ENCODE data around the gene ABI2.
"Not testable (repeated sequence)": the region's sequence is repeated elsewhere in the genome, so short reads cannot be mapped to it uniquely, and the experiment has no call there.

ABI2 gene

GRCh38 chr2:203427061-203427460 is 98.9 kb downstream of the ABI2 start:
- no peak for DNase-seq (ENCODE audit: low read depth in 2 of 2)

- DNase-seq (ENCODE audit: low read depth in 2 of 2), result not testable (repeated sequence)
Observed at GRCh38 chr2:203429643-203430042, 101.4 kb downstream of the ABI2 start.

DNA sequence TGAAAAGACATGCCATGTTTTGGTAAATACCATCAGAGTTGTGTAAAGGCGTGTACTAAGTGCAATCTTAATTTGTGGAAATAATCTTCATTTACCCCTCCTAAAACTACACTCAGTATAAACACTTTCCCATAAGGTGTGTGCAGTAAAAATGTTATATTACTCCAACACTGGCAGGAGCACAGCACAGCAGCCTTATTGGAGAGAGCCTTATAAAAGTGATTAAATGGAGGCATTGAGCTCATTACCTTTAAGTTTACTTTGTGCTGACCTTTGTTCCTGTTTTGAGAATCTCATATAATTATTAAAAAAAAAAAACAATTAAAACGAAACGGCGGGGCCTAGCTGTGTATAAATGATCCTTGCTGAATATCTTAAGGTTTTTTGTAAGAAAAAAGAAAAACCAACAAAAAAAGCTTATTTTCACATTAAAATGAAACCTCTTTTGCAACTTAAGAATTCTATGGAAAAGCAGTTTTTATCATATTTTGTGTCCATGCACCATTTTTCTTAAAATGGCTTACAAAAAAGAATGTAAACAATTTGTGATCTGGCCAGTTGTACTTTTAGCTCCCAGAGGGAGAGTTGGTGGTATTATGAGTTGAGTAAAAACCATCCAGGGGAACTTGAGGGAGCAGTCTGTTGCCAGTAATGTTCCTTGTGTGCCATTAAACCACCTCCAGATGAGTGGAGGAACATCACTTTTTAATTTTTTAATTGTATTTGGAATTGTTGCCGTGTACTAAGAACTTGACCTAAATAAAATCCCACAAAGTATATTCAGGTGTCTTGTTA is 103.4 kb downstream of the ABI2 start:
- no peak for DNase-seq (ENCODE audit: low read depth in 2 of 2)

DNA sequence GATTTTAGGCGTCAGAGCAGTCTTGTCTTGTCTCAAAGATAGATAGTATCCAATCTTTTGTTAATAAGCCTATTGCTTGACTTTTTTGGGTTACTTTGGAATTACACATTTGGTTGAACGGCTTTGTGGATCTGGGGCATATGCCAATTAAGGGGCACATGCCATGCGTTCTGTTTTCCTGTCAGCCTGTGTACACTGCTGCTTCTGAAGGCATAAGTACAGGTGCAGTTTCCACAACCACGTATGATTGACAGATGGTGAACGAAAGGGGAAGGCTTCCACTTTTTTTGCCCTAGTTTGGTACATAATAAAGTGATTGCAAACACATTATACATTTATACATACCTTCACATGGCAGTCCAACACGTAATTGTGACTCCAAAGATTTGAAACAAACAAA is 104.6 kb downstream of the ABI2 start:
- DNase-seq (ENCODE audit: low read depth in 2 of 2), result no peak

GRCh38 chr2:203436496-203436895 is 108.3 kb downstream of the ABI2 start:
- DNase-seq (ENCODE audit: low read depth in 2 of 2), result no peak

GRCh38 chr2:203437511-203437910 is 109.3 kb downstream of the ABI2 start:
- no peak for DNase-seq (ENCODE audit: low read depth in 2 of 2)

DNA sequence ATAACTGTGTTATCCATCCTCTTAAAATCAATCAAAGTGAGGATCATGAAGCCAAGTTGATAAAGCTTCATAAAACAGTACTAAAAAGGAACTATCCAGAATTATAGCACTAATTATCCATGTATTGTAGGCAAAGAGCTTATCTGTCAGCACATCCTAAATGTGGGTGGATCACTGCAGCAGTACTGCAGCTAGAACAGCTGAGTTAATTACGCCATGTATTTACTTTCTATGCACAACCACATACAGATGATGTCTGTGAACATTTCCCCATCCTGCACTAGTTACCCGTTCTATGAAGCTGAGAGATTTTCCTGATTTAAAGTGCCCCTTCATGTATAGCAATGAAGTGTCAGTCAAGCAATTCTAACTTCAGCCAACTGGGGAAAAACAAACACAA is 110.3 kb downstream of the ABI2 start:
- no peak for DNase-seq (ENCODE audit: low read depth in 2 of 2)

GRCh38 chr2:203440671-203441070 is 112.5 kb downstream of the ABI2 start:
- no peak for DNase-seq (ENCODE audit: low read depth in 2 of 2)

DNA sequence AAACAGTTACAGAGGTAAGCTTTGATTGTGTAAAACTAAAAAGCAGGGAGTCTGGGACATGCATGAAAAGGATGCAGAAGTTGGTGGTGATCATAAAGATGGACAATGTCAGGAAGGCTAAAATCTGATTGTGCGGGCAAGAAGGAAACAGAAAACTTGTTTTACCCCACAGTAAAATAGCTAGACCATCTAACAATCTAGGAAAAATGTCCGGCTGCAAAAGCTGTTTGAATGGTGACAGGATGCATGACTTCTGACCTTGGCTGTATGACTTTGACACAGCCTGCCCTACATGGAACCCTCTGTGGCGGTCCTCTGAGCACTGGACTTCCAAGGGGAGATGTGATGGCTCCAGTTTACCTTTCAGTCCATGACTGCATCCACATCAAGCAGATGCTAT is 113.3 kb downstream of the ABI2 start:
- no peak for DNase-seq (ENCODE audit: low read depth in 2 of 2)

GRCh38 chr2:203442463-203442862 is 114.3 kb downstream of the ABI2 start:
- DNase-seq (ENCODE audit: low read depth in 2 of 2), result no peak

DNA sequence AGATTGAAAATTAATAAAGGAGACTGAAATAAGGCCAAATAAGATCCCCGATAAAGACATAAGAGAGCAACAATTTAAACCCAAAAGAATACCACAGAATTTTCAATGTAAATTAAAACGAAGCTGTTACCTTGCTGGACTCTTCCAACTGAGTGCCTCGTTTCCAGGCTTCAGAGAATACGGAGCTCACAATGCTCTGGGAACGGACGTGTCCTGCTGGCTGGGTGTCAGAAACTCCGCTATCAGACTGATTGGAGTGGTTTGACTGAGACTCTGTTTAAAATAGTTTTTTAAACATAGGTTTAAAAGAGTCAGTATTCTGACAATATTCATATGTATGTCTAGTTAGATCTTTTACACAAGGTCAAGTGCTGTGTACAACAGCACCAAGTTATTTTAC is 116.5 kb downstream of the ABI2 start:
- no peak for DNase-seq (ENCODE audit: low read depth in 2 of 2)

- no peak for DNase-seq (ENCODE audit: low read depth in 2 of 2)
Observed at GRCh38 chr2:203446071-203446481, 117.9 kb downstream of the ABI2 start.

GRCh38 chr2:203446780-203447179 is 118.6 kb downstream of the ABI2 start:
- DNase-seq (ENCODE audit: low read depth in 2 of 2), result no peak

- DNase-seq (ENCODE audit: low read depth in 2 of 2), result no peak
Observed at GRCh38 chr2:203450561-203450960, 122.4 kb downstream of the ABI2 start.

DNA sequence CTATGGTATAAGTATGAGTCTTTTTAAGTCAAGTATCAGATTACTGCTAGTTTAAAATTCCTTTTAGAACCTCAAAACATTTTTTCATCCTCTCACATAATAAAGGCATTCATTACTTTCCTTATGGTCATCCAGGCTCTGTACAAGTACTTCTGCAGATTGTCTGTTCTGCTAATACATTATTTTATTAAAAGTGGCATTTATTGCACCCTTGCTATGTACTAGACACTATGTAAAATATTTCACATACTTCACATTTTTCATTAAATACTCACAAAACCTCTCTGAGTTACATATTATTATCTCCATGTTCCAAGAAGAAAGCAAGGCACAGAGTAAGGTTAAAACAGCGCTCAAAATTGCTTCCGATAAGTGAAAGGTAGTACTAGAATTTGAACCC is 122.8 kb downstream of the ABI2 start:
- DNase-seq (ENCODE audit: low read depth in 2 of 2), result no peak

DNA sequence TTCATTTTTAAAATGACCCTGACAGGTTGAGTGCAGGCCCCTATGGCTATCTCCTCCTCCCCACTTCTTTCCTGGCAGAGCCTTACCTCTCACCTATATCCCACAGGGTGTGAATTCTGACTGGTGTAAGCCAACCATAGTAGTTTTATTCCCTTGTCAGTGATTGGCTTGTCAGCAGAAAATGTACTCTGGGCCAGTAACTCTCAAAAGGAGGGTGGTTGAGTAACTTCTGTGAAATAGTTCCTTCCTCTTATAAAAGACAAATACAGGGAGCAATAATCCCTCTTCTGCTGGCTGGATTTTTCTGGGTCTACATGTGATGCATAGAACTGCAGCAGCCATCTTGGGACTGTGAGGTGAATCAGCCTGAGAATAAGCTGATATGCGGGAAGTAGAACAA is 123.5 kb downstream of the ABI2 start:
- DNase-seq (ENCODE audit: low read depth in 2 of 2), result no peak

DNA sequence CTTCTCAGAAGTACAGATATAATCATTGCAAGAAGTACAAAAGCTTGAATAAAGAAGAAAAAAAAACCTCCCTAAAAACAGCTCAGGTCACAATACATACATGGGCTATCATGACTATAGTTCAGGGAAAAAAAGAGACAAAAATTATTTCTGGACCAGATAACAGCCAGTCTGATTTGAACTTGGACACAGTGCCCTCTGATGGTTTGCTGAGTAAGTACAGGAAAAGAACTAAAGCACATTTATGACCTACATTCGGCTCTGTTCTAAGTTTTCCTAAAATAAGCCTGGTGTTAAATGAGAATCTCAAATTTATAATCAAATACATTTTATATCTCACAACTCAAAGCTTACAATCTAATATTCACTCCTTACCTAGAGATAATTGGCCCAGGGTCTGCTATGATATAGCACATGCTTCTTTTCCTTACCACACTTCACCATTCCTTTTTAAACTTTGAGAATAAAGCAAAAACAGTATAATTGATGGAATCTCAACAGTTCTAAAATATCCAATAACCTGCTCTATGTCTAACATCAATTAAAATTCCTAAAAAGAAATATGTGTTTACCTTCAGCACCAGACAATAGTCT is 125.8 kb downstream of the ABI2 start:
- no peak for DNase-seq (ENCODE audit: low read depth in 2 of 2)

- no peak for DNase-seq (ENCODE audit: low read depth in 2 of 2)
Observed at GRCh38 chr2:203455209-203455608, 127.0 kb downstream of the ABI2 start.

DNA sequence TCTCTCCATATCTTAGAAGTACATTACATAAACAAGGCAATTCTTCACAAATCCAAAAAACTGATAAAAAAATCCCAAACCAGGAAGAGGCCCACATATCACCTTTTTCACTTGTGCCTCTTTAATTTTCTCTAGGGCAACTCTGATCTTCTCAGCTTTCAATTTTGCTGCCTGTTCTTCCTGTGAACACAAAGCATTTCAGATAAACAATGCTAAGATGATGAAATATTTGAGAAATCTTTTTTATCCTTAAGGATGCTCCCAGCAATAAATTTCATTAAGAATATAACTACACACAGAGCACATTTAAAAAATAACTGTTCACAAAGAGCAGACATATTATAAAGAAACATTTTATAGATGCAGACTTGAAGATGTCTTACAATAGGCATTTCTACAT is 133.6 kb downstream of the ABI2 start:
- DNase-seq (ENCODE audit: low read depth in 2 of 2), result no peak

- DNase-seq (ENCODE audit: low read depth in 2 of 2), result no peak
Observed at GRCh38 chr2:203462308-203462707, 134.1 kb downstream of the ABI2 start.

DNA sequence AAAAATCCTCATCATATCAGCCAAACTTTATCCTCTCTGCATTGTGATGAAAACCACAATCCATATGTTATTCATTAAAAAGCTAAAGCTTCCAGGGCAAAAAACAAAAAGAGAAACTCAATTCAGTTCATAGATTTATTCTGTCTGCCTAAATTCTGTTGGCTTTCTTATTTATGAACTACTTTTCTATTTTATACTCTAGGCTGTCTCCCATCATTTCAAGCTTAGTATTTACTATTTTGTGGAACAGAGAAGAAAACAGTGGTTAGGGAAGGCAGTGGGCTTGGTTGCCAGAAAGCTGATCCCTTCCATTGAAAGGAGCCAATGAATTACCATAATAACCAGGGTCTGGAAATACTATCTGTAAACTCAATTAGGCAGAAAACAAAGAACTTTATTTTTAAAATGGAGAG is 135.1 kb downstream of the ABI2 start:
- DNase-seq (ENCODE audit: low read depth in 2 of 2), result no peak

- DNase-seq (ENCODE audit: low read depth in 2 of 2), result no peak
Observed at GRCh38 chr2:203469546-203469945, 141.4 kb downstream of the ABI2 start.

DNA sequence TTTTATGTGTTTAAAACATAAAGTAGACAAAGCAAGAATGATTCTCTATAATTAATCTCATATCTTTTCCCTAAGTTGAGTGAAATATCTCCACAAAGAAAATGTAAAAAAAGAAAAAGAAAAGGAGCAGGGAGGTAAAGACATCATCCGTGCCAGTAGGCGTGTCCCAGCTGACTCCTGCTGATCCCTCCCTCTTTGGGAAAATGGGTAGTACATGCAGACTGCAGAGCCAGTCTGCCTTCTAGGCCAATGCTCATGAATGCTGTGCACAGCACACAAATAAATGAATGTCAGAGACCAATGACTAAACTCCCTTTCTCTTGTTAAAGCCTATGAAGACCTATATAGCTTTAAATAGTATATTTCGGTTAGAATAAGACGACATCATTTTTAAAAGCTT is 142.2 kb downstream of the ABI2 start:
- DNase-seq (ENCODE audit: low read depth in 2 of 2), result no peak

DNA sequence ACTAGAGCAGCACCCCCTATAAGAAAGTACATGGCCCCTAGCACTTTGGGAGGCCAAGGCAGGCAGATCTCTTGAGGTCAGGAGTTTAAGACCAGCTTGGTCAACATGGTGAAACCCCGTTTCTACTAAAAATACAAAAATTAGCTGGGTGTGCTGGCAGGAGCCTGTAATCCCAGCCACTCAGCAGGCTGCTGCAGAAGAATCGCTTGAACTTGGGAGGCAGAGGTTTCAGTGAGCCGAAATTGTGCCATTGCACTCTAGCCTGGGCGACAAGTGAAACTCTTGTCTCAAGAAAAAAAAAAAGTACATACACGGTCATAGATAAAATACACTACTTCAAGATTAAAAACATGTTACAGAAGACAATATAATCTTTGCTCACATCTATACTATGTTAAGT is 143.1 kb downstream of the ABI2 start:
- DNase-seq (ENCODE audit: low read depth in 2 of 2), result no peak
